HFFc6 (cell line): Measurements from ENCODE around the gene SLC12A5. TPM values are rescaled to one million over a fixed set of nuclear protein-coding genes. Genes with fewer than 3 reads are reported as not detected.
"Not testable (repeated sequence)": the region's sequence is repeated elsewhere in the genome, so short reads cannot be mapped to it uniquely, and the experiment has no call there.

Source experiments
- DNase-seq: peaks from one replicate; pipeline ENCODE4 v3.0.0-alpha.2; 2018
- H3K27ac Mint-ChIP-seq: 2 replicates; pipeline ENCODE4 v1.8.0; 2020; ENCODE audit warnings: mild to moderate bottlenecking, mixed read lengths
- H3K27me3 Mint-ChIP-seq: 2 replicates; pipeline ENCODE4 v1.8.0; 2021; ENCODE audit warnings: mild to moderate bottlenecking, moderate library complexity, mixed read lengths; ENCODE audit not compliant: insufficient read depth
- H3K36me3 Mint-ChIP-seq: 2 replicates; pipeline ENCODE4 v1.8.0; 2021; ENCODE audit warnings: low read depth, mixed read lengths
- H3K4me1 Mint-ChIP-seq: 2 replicates; pipeline ENCODE4 v1.8.0; 2020; ENCODE audit warnings: low read depth, mixed read lengths
- H3K4me3 Mint-ChIP-seq: 2 replicates; pipeline ENCODE4 v1.8.0; 2020; ENCODE audit warnings: mild to moderate bottlenecking, moderate library complexity, mixed read lengths
- H3K9me3 Mint-ChIP-seq: 2 replicates; pipeline ENCODE4 v1.8.0; 2020; ENCODE audit warnings: mild to moderate bottlenecking, mixed read lengths
- CTCF ChIP-seq: fragments of 200-600 bp; sonication (generic); IDR thresholded peaks from 2 replicates; pipeline ENCODE4 v1.5.0; 2021; ENCODE audit warnings: antibody characterized with exemption, mild to moderate bottlenecking
- long read RNA-seq: library from polyadenylated mRNA; unstranded; transcript quantifications from one replicate; pipeline ENCODE4 v2.0.0, GENCODE V29; 2019
- total RNA-seq, 6 experiments: library from RNA; stranded (reverse); fragmentation: NEBNext Ultra II Directional; extraction: Animal tissue kit (Norgen Biotek cat#: 25700); gene quantifications; 2 replicates in 1 of 6; 3 replicates in 5 of 6; pipeline ENCODE4 v1.2.3, GENCODE V29; 2021

The SLC12A5 gene
- under 1 TPM in 5 of 6 experiments, not detected in 1; 0.18 to 0.82 (median 0.52) TPM for total RNA-seq
- long read RNA-seq, partial matches to known transcripts: 0 of 1 reads
- long read RNA-seq, other reads (novel, unspliced or antisense): 0 of 1 reads

- Mint-ChIP-seq H3K9me3 (no peaks in the 10 kb centered on the region), H3K4me1 (0 out of 2 replicates have a peak, but pooled peaks cover 2% of the 10 kb centered on the region), H3K4me3 (no peak within 1 kb of the TSS), H3K36me3 (no peaks in the 10 kb centered on the region), H3K27me3 (peaks cover 38% of the 10 kb centered on the region), H3K27ac (no peak within 1 kb of the TSS)
- no peak for TF ChIP-seq CTCF
- DNase-seq: no peak
Observed at GRCh38 chr20:46028772-46029371, at the start of gene SLC12A5. TSS of gene SLC12A5 (plus strand) at chr20:46029215. CDS start at chr20:46029345, 130 bp downstream.

GRCh38 chr20:45981261-45981660, 47.8 kb upstream of the SLC12A5 start:
- Mint-ChIP-seq H3K27ac (no peak overlapping the region), H3K9me3 (no peaks in the 10 kb centered on the region), H3K4me3 (no peak overlapping the region), H3K4me1 (peaks cover 6% of the 10 kb centered on the region), H3K36me3 (no peaks in the 10 kb centered on the region), H3K27me3 (peaks cover 11% of the 10 kb centered on the region)
- no peak for TF ChIP-seq CTCF
- DNase-seq: no peak

GRCh38 chr20:45983279-45983743, 45.7 kb upstream of the SLC12A5 start:
- Mint-ChIP-seq H3K27ac (no peak overlapping the region), H3K9me3 (no peaks in the 10 kb centered on the region), H3K36me3 (no peaks in the 10 kb centered on the region), H3K4me1 (peaks cover 6% of the 10 kb centered on the region), H3K27me3 (peaks cover 11% of the 10 kb centered on the region), H3K4me3 (no peak overlapping the region)
- no peak for TF ChIP-seq CTCF
- DNase-seq: no peak

- DNase-seq: no peak
- Mint-ChIP-seq H3K27me3 (peaks cover 12% of the 10 kb centered on the region), H3K9me3 (no peaks in the 10 kb centered on the region), H3K27ac (no peak overlapping the region), H3K4me3 (no peak overlapping the region), H3K36me3 (no peaks in the 10 kb centered on the region), H3K4me1 (peaks cover 6% of the 10 kb centered on the region)
- no peak for TF ChIP-seq CTCF
Observed at GRCh38 chr20:45985573-45985972, 43.4 kb upstream of the SLC12A5 start.

- peak; percentile 39 for DNase-seq
Observed at GRCh38 chr20:45987108-45987780, 41.8 kb upstream of the SLC12A5 start.

GRCh38 chr20:45988830-45989229, 40.2 kb upstream of the SLC12A5 start:
- H3K4me3 Mint-ChIP-seq, H3K27ac Mint-ChIP-seq, H3K36me3 Mint-ChIP-seq, H3K9me3 Mint-ChIP-seq, H3K4me1 Mint-ChIP-seq, DNase-seq: not testable (repeated sequence)
- peaks cover 16% of the 10 kb centered on the region for H3K27me3 Mint-ChIP-seq

More at GRCh38 chr20:45987108-45987780, 41.8 kb upstream of the SLC12A5 start:
- no peak overlapping the region for H3K27ac Mint-ChIP-seq
- H3K27me3 Mint-ChIP-seq: peaks cover 14% of the 10 kb centered on the region
- peaks cover 6% of the 10 kb centered on the region for H3K4me1 Mint-ChIP-seq
- TF ChIP-seq CTCF: peak; percentile 93
- no peaks in the 10 kb centered on the region for H3K9me3 Mint-ChIP-seq
- H3K36me3 Mint-ChIP-seq: no peaks in the 10 kb centered on the region
- H3K4me3 Mint-ChIP-seq: no peak overlapping the region
